ENCODE data around the gene LARP7.
"Not testable (repeated sequence)": the region's sequence is repeated elsewhere in the genome, so short reads cannot be mapped to it uniquely, and the experiment has no call there.

Gene LARP7

DNA sequence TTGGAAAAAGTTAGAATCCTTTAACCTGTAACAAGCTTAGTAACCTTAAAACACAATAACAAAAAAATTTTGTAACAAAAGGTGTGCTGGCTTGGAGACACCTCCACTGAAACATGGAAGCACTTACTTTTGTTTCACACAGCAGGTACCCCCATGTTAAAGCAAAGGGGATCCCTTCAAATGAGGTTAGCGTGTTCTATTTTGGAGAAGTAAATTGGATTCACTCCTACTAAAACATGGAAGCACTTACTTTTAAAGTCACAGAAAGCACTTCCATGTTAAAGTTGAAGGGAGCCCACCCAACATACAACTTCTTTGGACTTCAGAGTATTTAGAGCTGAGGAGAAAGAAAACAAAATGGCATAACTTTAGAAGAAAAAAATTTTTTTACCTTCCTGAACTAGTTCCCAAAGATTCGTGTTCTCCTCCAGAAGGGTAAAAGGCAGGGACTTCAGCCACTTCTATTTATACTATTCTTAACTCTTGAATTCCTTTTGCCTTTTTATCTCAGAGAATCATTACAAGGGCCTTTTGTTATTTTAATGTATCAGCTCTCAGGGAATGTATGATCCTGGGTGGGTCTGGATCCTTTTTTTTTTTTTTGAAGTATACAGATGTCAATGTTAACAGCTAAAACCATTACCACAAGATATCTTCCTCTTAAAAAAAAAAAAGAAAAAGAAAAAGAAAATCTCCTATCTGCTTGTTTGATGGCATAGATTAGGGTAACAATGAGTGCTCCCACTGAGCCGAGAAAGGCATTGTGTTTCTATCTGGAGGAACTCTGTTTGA, 11.5 kb downstream of the LARP7 start:
- in situ Hi-C loops (cut with MboI; ENCODE audit: low sequenced_read_pairs), result loop anchor here (25.0 kb wide), 1 partner anchor 289 kb away; no protein-coding TSS in a partner anchor

DNA sequence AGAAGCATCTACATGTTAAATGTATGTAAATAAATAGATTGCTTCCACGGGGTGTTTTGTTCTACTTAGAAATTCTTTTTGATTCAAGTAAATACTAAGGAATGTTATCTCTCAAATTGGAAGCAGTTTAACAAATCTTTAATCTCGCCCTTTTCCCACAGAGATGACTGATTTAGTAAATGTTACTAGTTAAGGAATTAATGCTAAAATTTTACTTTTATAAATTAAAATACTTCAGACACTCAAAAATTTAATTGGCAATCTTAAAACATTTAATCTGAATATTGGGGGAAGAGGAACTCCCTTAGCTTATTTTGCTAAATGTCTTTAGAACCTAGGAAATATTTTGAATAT, 12.1 kb downstream of the LARP7 start:
- in situ Hi-C loops (cut with MboI; ENCODE audit: low sequenced_read_pairs), result loop anchor here (25.0 kb wide), 1 partner anchor 288 kb away; no protein-coding TSS in a partner anchor

DNA sequence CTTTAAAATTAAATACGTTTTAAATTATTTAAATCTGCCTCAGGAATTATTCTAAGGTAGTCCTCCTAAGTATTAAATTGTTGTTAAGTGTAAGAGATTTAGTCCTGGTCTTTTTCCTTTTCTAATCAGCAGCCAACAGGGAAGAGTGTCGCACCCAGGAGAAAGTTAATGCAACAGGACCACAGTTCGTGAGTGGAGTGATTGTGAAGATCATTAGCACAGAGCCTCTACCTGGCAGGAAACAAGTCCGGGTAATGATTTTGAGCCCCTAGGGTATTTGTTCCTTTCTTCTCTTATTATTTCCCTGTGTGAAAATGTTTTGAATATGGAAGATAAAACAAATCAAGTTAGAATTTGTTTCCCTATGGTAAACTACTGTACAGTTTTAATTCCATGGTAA, 13.4 kb downstream of the LARP7 start:
- in situ Hi-C loops (cut with MboI; ENCODE audit: low sequenced_read_pairs), result no loop called here

DNA sequence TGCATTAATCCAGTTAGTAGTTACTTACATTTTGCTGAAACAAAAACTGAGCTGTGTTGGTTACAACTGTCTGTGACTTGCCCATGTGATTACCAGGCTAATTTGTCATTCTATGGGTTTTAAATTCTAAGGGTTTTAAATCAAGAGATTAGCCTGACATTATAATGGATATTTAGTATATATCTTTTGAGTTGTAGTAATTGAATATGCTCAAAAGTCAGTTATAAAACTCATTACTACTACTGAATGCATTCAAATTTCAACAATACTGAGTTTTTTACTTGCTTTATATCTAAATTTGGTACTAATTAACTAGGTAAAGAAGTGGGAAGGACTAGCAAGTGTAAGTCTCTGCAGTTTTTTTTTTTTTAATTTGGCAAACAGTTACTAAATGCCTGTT, 14.7 kb downstream of the LARP7 start:
- in situ Hi-C loops (cut with MboI; ENCODE audit: low sequenced_read_pairs), result no loop called here

DNA sequence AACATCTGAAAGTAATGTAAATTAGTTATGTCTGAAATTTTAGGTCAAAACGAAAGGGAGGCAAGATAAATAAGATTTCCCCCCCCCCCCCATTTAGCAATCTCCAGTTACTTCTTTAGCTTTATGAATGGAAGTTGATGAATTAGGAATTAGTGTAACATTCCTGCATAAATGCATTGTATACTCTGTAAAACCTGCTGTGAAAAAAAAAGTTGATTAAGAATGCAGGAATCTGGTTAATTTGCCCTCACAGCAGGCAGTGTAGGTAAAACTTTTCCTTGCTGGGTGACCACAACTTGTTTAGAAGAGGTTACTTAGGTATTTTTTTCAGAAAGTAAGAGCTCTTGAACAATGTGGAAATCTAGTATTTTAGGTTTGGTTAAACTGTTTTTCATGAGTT, 15.3 kb downstream of the LARP7 start:
- in situ Hi-C loops (cut with MboI; ENCODE audit: low sequenced_read_pairs), result no loop called here

DNA sequence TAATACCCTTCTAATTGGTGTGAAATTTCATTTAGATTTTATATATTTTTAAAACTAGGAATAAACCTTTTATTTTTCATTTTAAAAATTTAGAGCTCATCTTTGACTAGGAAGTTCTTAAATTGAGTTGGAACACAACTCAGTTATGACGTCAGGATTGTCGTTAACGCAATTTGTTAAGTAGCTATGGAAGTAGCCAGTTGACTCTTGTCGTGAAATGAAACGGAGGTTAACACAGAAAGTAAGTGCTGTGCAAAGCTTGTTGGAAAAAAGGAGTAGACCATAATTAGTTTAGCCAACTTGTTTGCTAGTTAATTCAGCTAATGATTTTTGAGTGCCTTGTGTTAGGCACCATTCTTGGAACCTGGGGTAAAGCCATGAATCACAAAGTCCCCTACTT, 18.3 kb downstream of the LARP7 start:
- in situ Hi-C loops (cut with MboI; ENCODE audit: low sequenced_read_pairs), result no loop called here

DNA sequence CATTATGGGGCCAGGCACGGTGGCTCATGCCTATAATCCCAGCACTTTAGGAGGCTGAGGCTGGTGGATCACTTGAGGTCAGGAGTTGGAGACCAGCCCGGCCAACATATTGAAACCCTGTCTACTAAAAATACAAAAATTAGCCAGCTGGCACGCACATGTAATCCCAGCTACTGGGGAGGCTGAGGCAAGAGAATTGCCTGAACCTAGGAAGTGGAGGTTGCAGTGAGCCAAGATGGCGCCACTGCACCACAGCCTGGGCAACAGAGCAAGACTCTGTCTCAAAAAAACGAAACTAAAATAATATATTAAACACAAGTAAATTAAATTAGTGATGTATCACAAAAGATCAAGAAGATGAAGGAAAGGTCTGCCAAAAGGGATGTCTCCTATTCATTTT, 19.2 kb downstream of the LARP7 start:
- in situ Hi-C loops (cut with MboI; ENCODE audit: low sequenced_read_pairs), result not testable (repeated sequence)

DNA sequence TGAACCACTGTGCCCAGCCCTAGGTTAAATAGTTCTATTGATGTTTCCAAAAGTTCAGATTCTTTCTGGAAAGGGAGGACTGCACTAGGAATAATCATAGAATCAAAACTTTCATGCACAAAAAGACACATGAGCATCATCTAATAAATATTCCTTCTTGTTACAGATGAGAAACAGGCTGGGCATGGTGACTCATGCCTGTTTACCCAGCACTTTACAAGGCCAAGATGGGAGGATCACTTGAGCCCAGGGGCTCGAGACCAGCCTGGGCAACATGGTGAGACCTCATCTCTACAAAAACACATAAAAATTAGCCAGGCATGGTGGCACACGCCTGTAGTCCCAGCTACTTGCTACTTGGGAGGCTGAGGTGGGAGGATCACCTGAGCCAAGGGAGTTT, 27.7 kb downstream of the LARP7 start:
- in situ Hi-C loops (cut with MboI; ENCODE audit: low sequenced_read_pairs), result no loop called here

DNA sequence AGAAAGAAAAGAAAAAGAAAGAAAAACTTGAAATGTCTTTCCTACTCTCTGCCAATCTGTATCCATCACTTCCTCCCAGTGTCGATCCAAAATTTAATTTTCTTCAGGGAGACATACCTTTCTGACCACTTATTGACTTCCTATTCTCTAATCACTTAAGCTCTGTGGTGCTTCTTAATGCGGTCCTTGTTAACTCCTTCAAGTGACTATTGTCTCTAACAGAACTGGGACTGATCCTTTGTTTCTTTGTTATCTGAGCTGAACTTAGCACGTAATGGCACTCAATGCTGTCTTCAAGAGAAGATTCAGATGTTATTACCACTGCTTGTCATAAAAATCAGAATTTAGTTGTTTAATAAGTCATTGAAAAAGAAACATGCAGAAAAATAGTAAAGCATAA, 31.2 kb downstream of the LARP7 start:
- in situ Hi-C loops (cut with MboI; ENCODE audit: low sequenced_read_pairs), result no loop called here

DNA sequence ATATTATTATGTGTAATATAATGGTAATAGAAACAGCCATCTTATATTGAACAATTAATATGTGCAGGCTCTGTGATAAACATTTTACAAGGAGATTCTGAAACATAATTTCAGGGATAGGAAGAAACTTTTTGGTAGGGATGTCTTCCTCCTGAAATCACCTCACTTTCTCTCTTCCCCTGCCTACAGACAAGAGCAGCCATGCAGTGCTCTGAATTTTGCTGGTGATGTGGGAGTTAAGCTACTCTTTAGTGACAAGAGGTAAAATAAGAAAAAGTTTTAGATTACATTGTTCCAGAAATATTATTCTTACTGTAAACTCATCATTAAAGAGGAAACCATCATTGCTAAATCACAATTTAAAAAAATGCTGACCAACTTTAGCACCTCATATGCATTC, 36.1 kb downstream of the LARP7 start:
- in situ Hi-C loops (cut with MboI; ENCODE audit: low sequenced_read_pairs), result no loop called here

DNA sequence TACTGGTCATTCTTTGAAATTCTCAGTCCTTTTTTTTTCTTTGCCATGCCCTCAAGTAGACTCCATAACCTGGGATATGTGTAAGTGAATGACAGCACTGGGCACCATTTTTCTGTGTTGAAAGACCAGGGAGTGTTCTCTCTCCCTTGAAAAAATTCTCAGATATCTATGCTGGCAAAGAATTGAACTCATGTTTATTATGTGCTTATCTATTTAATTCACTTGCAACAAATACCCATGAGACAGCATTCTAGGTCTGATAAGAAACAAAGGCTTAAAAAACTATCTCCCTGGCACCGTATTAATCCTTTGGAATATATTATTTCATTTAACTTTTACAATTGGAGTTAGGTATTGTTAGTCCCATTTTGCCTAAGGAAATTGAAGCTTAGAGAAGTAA, 36.7 kb downstream of the LARP7 start:
- in situ Hi-C loops (cut with MboI; ENCODE audit: low sequenced_read_pairs), result no loop called here

DNA sequence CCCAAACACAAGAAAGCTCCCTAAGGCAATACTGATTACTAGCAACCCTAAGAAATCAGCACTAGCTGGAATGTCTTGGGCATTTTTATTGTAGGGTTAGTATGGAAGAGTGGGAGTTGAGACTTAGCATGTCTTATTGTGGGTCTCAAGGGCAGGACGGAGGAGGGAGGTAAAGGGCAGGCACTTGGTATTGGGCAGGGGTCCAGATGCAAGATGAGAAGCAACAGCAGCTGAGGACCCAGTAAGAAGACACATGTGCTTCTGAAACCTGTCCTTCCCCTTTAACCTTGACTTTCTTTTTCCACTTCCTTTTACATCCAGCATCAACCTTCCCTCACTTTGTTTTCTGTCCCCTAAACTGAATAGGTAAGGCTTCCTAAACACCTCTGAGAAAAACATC, 37.4 kb downstream of the LARP7 start:
- in situ Hi-C loops (cut with MboI; ENCODE audit: low sequenced_read_pairs), result no loop called here

DNA sequence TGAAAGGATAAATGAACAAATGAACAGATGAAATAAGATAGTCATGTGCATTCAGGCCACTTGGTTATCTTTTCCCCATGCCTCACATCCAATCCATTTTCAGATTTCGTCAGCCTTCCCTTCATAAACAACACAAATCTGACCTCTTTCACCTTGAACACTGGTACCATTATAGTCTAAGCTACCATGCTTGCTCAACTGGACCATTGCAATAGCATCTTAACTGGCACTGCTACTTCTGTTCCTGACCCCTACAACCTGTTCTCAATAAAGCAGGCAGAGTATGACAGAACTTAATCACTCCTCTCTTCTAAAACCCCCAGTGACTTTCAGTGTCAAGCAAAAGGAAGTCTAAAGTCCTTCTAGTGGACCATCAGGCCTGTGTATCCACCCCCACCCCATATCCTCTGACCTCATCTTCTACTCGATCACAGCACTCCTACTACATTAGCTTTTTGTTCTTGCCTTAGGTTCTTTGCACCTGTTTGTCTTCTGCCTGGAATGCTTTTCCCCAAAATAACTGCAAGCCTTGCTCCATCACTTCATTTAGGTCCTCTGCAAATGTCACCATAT, 40.7 kb downstream of the LARP7 start:
- in situ Hi-C loops (cut with MboI; ENCODE audit: low sequenced_read_pairs), result no loop called here

DNA sequence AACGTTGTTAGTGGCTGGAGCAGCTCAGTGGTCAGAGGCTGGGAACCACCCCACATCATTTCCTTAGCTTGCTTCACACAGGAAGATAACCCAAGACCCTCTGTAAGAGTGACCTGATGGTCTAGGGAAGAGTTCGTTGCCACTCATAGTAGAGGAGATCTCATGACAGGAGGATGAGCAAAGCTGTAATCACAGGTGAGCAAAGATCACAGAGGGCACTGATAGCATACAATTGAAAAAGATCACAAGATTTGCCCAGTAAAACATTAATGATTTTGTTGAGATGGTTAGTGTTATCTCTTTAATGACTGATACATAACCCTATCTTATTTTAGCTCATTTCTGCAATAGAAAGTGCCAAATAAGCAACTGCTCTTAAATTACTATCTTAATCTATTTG, 44.1 kb downstream of the LARP7 start:
- in situ Hi-C loops (cut with MboI; ENCODE audit: low sequenced_read_pairs), result no loop called here

DNA sequence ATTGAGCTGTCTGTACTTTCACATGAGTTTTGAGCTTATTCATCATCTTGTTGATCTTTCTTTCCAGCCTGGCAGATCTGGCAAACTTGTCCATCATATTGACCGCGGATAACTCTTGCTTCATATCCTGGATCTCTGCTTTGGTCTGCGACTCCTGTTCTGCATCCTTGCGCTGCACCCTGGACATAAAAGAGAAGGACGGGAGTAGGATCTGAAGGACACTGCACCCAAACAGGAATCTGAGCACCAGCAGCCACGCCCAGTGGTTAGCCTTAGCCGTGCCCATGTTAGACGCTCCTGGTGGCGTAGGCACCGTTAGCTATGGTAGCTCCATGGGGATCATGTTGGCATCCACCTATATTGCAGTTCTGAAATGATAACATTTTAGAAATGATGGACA, 56.6 kb downstream of the LARP7 start:
- in situ Hi-C loops (cut with MboI; ENCODE audit: low sequenced_read_pairs), result no loop called here

DNA sequence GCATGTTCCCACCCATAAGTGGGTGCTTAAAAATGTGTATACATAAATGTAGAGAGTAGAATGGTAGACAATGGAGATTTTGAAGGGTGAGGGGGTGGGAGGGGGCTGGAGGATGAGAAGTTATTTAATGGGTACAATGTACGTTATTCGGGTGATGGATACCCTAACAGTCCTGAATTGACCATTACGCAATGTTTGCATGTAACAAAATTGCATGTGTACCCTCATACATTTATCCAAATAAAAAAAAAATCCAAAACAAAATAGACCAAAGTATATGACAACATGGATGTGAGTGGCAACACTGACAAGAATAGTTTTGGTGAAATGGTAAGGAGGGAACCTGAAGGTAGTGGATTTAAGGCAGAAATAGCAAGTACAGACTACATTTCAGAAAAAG, 63.7 kb downstream of the LARP7 start:
- in situ Hi-C loops (cut with MboI; ENCODE audit: low sequenced_read_pairs), result no loop called here

DNA sequence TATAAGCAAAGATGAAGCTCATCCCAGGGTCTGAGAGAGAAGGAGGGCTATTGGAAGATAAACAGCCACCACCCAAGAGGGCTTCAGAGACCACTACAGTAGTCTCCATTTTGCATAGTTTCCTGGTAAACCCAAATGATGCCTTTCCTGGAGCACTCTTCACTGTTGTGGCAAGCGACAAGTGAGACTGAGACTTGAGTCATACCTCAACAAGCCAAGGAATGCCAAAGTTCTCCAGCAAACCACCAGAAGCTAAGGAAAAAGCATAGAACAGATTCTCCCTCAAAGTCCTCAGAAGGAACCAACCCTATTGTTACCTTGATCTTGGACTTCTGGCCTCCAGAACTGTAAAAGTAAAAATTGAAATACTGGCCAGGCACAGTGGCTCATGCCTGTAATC, 65.9 kb downstream of the LARP7 start:
- in situ Hi-C loops (cut with MboI; ENCODE audit: low sequenced_read_pairs), result no loop called here

DNA sequence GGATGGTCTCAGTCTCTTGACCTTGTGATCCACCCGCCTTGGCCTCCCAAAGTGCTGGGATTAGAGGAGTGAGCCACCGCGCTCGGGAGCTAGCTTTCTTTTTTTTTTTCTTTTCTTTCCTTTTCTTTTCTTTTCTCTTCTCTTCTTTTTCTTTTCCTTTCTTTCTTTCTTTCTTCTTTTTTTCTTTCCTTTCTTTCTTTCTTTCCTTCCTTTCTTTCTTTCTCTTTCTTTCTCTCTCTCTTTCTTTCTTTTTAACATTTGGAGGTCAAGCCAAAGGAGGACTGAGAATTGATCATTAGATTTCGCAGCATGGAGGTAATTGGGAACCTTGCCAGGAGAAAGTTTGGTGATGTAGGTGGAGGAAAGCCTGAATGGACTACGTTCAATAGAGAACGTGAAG, 67.4 kb downstream of the LARP7 start:
- in situ Hi-C loops (cut with MboI; ENCODE audit: low sequenced_read_pairs), result no loop called here

DNA sequence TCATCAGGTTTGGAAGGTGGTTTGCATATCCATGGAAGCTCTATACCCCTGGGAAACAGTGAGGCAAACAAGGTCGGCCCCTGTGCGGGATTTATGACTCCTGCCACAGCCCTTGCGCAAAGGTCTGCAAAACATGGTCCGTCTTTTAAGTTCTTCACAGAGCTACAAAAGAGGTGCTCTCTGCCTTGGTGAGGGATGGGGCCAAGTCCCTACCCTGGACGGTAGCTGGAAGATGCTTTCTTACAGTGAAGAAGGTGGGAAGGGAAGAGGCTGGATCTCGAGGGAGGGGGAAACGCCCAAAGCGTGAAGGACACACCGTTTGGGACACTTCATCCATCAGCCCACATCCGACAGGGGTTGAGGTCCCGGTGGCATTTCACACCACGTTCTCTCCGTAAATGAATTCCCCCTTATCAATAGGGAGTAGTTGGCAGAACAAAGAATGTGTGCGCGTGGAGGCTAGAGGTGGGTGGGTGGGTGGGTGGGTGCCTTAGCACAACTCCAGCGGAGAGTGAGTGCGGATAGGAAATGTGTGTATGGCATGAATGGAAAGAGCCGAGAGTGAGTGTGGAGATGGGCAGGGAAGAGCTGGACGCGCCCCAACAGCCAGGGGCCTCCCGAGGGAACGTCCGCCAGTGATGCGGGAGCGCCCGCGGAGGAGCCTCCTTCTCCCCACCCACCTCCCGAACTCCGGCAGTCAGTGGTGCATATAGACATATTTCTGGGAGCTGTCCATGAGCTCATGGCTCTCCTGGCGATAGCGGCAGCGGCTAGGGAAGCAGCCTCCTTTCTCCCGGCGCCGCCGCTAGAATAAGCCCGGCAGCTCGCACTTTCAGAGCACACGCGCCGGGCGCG, 68.3 kb downstream of the LARP7 start:
- in situ Hi-C loops (cut with MboI; ENCODE audit: low sequenced_read_pairs), result no loop called here

DNA sequence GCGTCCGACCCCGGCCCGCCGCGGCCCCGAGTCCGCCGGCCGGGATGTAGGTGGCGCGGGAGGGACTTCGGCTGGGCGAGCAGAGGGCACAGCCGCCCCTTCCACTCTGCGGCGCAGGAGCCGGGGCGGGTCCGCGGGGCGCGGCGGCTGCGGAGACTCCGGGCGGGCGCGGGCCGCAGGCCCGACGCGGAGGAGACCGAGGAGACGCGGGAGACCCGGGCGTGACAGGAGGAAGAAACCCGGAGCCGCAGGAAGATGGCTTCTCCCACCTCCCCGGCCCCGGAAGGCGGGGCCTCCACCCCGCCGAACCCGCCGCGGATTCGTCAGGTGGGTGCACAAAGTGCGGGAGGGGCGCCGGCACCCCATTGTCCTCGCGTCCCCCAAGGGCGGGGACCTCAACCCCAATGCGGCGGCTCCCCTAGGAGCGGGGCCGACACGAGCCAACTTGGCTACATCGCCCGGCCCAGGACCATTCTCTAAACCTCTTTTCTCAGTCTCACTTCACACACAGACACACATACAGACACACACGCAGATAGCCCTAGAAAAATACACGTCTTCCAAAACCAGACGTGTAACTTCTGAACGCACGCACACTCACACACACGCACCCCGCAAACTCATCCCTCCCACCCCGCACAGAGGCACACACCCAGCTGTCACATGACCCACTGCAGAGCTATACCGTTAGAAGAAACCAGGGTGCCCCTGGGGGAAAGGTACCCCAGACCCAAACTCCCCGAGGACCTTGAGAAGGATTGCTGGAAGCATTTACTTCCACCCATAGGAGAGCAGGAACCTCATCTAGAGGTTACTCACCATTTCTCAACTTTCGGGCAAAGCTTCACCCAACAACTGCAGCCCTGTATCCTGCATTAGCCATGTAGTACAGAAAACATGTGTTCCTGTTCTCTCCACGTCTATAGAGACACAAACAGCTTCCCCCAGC, 69.2 kb downstream of the LARP7 start:
- in situ Hi-C loops (cut with MboI; ENCODE audit: low sequenced_read_pairs), result not testable (repeated sequence)

DNA sequence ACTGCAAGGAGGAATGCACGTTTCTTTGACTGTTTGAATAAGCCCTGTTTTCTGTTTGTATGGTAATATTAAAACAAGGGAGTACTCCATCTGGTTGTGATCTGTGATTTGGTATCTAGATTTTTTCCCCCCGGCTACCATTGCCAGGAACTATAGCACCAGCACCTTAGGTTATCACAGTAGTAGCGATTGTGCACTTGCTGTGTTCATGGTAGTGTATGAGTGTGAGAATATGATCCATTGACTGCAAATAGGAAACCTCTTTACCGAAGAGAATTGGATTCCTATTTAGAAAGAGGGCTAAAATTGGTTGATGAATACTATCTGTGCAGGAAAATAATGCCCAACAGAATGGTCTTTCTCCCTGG, 69.9 kb downstream of the LARP7 start:
- in situ Hi-C loops (cut with MboI; ENCODE audit: low sequenced_read_pairs), result no loop called here

All from HL-60/S4 (cell line).